HL-60 (cell line): ENCODE results near the gene POC1A.

Experiments used
- CTCF ChIP-seq: IDR thresholded peaks from one replicate; pipeline ENCODE4 v1.5.1; 2011; ENCODE audit warnings: low read length, control low read depth, inconsistent platforms; ENCODE audit not compliant: insufficient read depth
- POLR2AphosphoS5 ChIP-seq: IDR thresholded peaks from 2 replicates; pipeline ENCODE4 v1.6.1; 2012; ENCODE audit warnings: low read depth

- TF ChIP-seq CTCF (no peak), POLR2AphosphoS5 (peak; percentile 87)
These were observed 31.6 kb upstream of the POC1A start for GRCh38 chr3:52185837-52186236.
